Gastroesophageal sphincter (tissue), 3 donors: ENCODE data around the gene RNF215.

Experiments used
- EP300 ChIP-seq: sonication (generic); formaldehyde crosslinking; IDR thresholded peaks from one replicate; pipeline ENCODE4 v1.6.1; 2017; ENCODE audit warnings: antibody characterized with exemption, mild to moderate bottlenecking
- POLR2A ChIP-seq, 2 donors: fragments of 450-650 bp; IDR thresholded peaks; one replicate each; pipeline ENCODE4 v1.6.1; 2017; ENCODE audit warnings: antibody characterized with exemption in 2 of 2, mild to moderate bottlenecking in 2 of 2, moderate library complexity in 1 of 2
- POLR2AphosphoS5 ChIP-seq: sonication (generic); formaldehyde crosslinking; IDR thresholded peaks from one replicate; pipeline ENCODE4 v1.6.1; 2017; ENCODE audit warnings: antibody characterized with exemption
- TF ChIP-seq, protein P1 (sequence below), 4 experiments: fragments of 200-600 bp in 2 of 4; fragments of 450-650 bp in 2 of 4; sonication (generic) in 1 of 4; IDR thresholded peaks; one replicate each; pipeline ENCODE4 v1.5.1; 2017 to 2019; ENCODE audit warnings: antibody characterized with exemption in 4 of 4, mild to moderate bottlenecking in 2 of 4, moderate library complexity in 2 of 4

DNA sequence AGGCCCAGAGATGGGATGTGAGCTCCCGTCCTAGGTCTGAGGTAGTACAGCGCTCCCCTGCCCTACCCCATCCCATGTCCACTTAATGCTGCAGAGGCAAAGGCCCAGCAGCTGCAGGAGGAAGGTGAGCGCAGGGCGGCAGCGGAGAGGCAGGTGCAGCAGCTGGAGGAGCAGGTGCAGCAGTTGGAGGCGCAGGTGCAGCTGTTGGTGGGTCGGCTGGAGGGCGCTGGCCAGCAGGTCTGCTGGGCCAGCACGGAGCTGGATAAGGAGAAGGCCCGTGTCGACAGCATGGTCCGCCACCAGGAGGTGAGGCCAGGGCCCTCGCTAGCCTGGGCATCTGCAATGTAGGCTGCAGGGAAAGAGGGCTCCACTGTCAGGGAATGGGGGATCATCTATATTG is 15.2 kb downstream of the RNF215 start:
- no peak for TF ChIP-seq POLR2AphosphoS5
- TF ChIP-seq, protein P1, sequence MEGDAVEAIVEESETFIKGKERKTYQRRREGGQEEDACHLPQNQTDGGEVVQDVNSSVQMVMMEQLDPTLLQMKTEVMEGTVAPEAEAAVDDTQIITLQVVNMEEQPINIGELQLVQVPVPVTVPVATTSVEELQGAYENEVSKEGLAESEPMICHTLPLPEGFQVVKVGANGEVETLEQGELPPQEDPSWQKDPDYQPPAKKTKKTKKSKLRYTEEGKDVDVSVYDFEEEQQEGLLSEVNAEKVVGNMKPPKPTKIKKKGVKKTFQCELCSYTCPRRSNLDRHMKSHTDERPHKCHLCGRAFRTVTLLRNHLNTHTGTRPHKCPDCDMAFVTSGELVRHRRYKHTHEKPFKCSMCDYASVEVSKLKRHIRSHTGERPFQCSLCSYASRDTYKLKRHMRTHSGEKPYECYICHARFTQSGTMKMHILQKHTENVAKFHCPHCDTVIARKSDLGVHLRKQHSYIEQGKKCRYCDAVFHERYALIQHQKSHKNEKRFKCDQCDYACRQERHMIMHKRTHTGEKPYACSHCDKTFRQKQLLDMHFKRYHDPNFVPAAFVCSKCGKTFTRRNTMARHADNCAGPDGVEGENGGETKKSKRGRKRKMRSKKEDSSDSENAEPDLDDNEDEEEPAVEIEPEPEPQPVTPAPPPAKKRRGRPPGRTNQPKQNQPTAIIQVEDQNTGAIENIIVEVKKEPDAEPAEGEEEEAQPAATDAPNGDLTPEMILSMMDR (IDR thresholded peaks at IDR 0.05): no peak
- no peak for TF ChIP-seq POLR2A (IDR thresholded peaks at IDR 0.05)
- TF ChIP-seq EP300: no peak
